Peyer's patch (tissue), 4 donors: ENCODE results near the gene EPM2AIP1. TPM values are rescaled to one million over a fixed set of nuclear protein-coding genes. Genes with fewer than 3 reads are reported as not detected.

Source experiments
- DNase-seq, 3 donors: peaks; one replicate each; pipeline ENCODE4 v3.0.0-alpha.2; 2017 to 2019
- H3K27ac ChIP-seq, 4 donors: fragments of 200-600 bp; sonication (generic); one replicate each; pipeline ENCODE4 v1.5.1; 2016 to 2019
- H3K27me3 ChIP-seq, 2 donors: fragments of 200-600 bp; sonication (generic); one replicate each; pipeline ENCODE4 v1.5.1; 2019
- H3K36me3 ChIP-seq, 3 donors: fragments of 200-600 bp; sonication (generic); one replicate each; pipeline ENCODE4 v1.5.1; 2016 to 2019
- H3K4me1 ChIP-seq, 4 donors: fragments of 200-600 bp; sonication (generic); one replicate each; pipeline ENCODE4 v1.5.1; 2016 to 2019
- H3K4me3 ChIP-seq, 4 donors: fragments of 200-600 bp; sonication (generic); 1 replicate in 3 of 4; 2 replicates in 1 of 4; pipeline ENCODE4 v1.5.1; 2016 to 2019; ENCODE audit warnings: mild to moderate bottlenecking in 1 of 4
- H3K9me3 ChIP-seq, 4 donors: fragments of 200-600 bp; sonication (generic); one replicate each; pipeline ENCODE4 v1.5.1; 2016 to 2019; ENCODE audit warnings: mild to moderate bottlenecking in 1 of 4
- POLR2A ChIP-seq, 2 donors: fragments of 450-650 bp; IDR thresholded peaks; one replicate each; pipeline ENCODE4 v1.5.1; 2017; ENCODE audit warnings: antibody characterized with exemption in 2 of 2, mild to moderate bottlenecking in 2 of 2, moderate library complexity in 2 of 2
- total RNA-seq, 4 donors: library from RNA; depleted of rRNA; stranded (reverse); fragments of >200 nt; gene quantifications; one replicate each; pipeline ENCODE4 v1.1.0, GENCODE V29; 2016
- TF ChIP-seq, protein P1 (sequence below), 6 experiments: fragments of 450-650 bp in 4 of 6; fragments of 200-600 bp in 2 of 6; sonication (generic) in 1 of 6; IDR thresholded peaks; one replicate each; pipeline ENCODE4 v1.5.1; 2017 to 2019; ENCODE audit warnings: antibody characterized with exemption in 6 of 6, mild to moderate bottlenecking in 3 of 6, moderate library complexity in 1 of 6

Gene EPM2AIP1
- total RNA-seq, 4 donors from 2014 or later: 7.5 to 17.4 (median 10.6) TPM

- Histone ChIP-seq H3K4me3 (peak overlapping the region; percentile 64 to 81 (median 74)), H3K27ac (peak overlapping the region; percentile 95 to 100 (median 98)), H3K27me3 (no peaks in the 10 kb centered on the region), H3K36me3 (peaks cover 0 to 20% (median 0%) of the 10 kb centered on the region in 3 donors), H3K4me1 (peaks cover 0 to 49% (median 19%) of the 10 kb centered on the region in 4 donors), H3K9me3 (no peaks in the 10 kb centered on the region)
- DNase-seq: peak in 1 of 3 donors; percentile 51
- TF ChIP-seq, protein P1, sequence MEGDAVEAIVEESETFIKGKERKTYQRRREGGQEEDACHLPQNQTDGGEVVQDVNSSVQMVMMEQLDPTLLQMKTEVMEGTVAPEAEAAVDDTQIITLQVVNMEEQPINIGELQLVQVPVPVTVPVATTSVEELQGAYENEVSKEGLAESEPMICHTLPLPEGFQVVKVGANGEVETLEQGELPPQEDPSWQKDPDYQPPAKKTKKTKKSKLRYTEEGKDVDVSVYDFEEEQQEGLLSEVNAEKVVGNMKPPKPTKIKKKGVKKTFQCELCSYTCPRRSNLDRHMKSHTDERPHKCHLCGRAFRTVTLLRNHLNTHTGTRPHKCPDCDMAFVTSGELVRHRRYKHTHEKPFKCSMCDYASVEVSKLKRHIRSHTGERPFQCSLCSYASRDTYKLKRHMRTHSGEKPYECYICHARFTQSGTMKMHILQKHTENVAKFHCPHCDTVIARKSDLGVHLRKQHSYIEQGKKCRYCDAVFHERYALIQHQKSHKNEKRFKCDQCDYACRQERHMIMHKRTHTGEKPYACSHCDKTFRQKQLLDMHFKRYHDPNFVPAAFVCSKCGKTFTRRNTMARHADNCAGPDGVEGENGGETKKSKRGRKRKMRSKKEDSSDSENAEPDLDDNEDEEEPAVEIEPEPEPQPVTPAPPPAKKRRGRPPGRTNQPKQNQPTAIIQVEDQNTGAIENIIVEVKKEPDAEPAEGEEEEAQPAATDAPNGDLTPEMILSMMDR (IDR thresholded peaks at IDR 0.05): no peak
- no peak for TF ChIP-seq POLR2A (IDR thresholded peaks at IDR 0.05)
These were observed 767 bp downstream of the EPM2AIP1 start for GRCh38 chr3:36991923-36992805.

GRCh38 chr3:36991147-36991546 lies 1.8 kb downstream of the EPM2AIP1 start:
- DNase-seq: no peak
- H3K9me3 ChIP-seq: no peaks in the 10 kb centered on the region
- peaks cover 0 to 20% (median 0%) of the 10 kb centered on the region in 3 donors for H3K36me3 ChIP-seq
- H3K4me1 ChIP-seq: peaks cover 0 to 49% (median 19%) of the 10 kb centered on the region in 4 donors
- TF ChIP-seq POLR2A (IDR thresholded peaks at IDR 0.05): no peak
- TF ChIP-seq, protein P1 (IDR thresholded peaks at IDR 0.05): no peak
- peak overlapping the region in 3 of 4 donors; percentile 95 to 100 (median 97) for H3K27ac ChIP-seq
- H3K27me3 ChIP-seq: no peaks in the 10 kb centered on the region
- peak overlapping the region in 2 of 4 donors; percentile 64 to 69 for H3K4me3 ChIP-seq

DNA sequence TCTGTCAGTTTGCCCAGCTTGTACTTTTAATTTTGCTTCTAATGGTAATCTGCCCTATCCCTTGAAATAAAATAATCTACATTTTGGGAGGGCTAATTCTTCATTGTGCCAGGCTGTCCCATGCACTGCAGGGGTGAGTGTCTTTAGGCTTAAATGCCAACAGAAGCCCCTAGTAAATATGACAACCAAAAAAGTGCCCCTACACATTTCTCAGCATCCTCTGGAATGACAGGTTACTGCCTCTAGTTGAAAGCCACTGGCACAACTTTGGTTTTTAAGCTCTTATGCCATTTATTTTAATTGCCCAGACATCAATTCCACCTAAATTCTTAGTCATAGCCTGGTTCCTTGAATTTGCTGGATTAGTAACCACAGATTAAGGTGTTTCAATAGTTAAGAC lies 3.4 kb downstream of the EPM2AIP1 start:
- H3K4me1 ChIP-seq: peaks cover 0 to 47% (median 19%) of the 10 kb centered on the region in 4 donors
- peak overlapping the region in 1 of 4 donors; percentile 18 for H3K27ac ChIP-seq
- DNase-seq: no peak
- TF ChIP-seq, protein P1 (IDR thresholded peaks at IDR 0.05): no peak
- no peak for TF ChIP-seq POLR2A (IDR thresholded peaks at IDR 0.05)
- H3K9me3 ChIP-seq: no peaks in the 10 kb centered on the region
- no peaks in the 10 kb centered on the region for H3K27me3 ChIP-seq
- H3K36me3 ChIP-seq: peaks cover 0 to 25% (median 0%) of the 10 kb centered on the region in 3 donors
- peak overlapping the region in 1 of 4 donors; percentile 2 for H3K4me3 ChIP-seq

DNA sequence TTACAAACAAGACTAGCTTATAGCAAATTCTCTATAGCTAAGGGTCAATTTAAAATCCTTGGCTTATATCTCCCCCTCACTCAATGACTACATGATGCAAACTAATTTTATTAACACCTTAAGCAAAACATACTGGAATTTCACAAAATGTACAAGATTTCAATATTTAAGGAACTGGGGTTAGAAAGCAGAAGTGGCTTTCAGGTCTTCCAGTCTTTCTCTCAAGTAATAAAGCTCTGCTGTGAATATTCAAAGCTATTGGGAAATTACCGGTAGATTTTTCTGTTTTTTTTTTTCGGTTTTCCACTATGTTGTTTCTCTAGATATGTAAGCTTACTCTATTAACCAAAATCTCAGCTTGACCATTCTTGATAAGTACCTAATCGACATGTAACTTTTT lies 3.9 kb downstream of the EPM2AIP1 start:
- no peak for TF ChIP-seq POLR2A (IDR thresholded peaks at IDR 0.05)
- TF ChIP-seq, protein P1 (IDR thresholded peaks at IDR 0.05): no peak
- no peaks in the 10 kb centered on the region for H3K27me3 ChIP-seq
- DNase-seq: no peak
- H3K36me3 ChIP-seq: peaks cover 0 to 31% (median 0%) of the 10 kb centered on the region in 3 donors
- H3K27ac ChIP-seq: peak overlapping the region in 1 of 4 donors; percentile 18
- H3K4me3 ChIP-seq: peak overlapping the region in 1 of 4 donors; percentile 2
- peaks cover 0 to 42% (median 19%) of the 10 kb centered on the region in 4 donors for H3K4me1 ChIP-seq
- H3K9me3 ChIP-seq: no peaks in the 10 kb centered on the region

- Histone ChIP-seq H3K36me3 (peaks cover 0 to 37% (median 0%) of the 10 kb centered on the region in 3 donors), H3K4me3 (no peak overlapping the region), H3K27ac (peak overlapping the region in 1 of 4 donors; percentile 13), H3K27me3 (no peaks in the 10 kb centered on the region), H3K9me3 (no peaks in the 10 kb centered on the region), H3K4me1 (peaks cover 0 to 42% (median 19%) of the 10 kb centered on the region in 4 donors)
- DNase-seq: no peak
- TF ChIP-seq, protein P1 (IDR thresholded peaks at IDR 0.05): no peak
- no peak for TF ChIP-seq POLR2A (IDR thresholded peaks at IDR 0.05)
These were observed 4.6 kb downstream of the EPM2AIP1 start for GRCh38 chr3:36988356-36988755.
